B cell (primary cell): ENCODE measurements around the gene EIF2AK2.

ENCODE experiments used
- CTCF ChIP-seq: fragments of 200-600 bp; IDR thresholded peaks from one replicate; pipeline ENCODE4 v1.8.0; 2022; ENCODE audit warnings: antibody characterized with exemption, mild to moderate bottlenecking
- EZH2 ChIP-seq: IDR thresholded peaks from 2 replicates; pipeline ENCODE4 v1.6.1; 2012; ENCODE audit warnings: borderline replicate concordance, low read depth, mild to moderate bottlenecking, moderate library complexity, low read length; ENCODE audit not compliant: insufficient read depth, poor library complexity, severe bottlenecking

GRCh38 chr2:37173741-37174140 lies 17.0 kb upstream of the EIF2AK2 start:
- TF ChIP-seq CTCF (no peak), EZH2 (no peak)
